Peyer's patch (tissue), 4 donors: ENCODE data around the gene ESPN.

Source experiments
- CTCF ChIP-seq, 6 experiments: fragments of 450-650 bp in 4 of 6; fragments of 200-600 bp in 2 of 6; sonication (generic) in 1 of 6; IDR thresholded peaks; one replicate each; pipeline ENCODE4 v1.5.1; 2017 to 2019; ENCODE audit warnings: antibody characterized with exemption in 6 of 6, mild to moderate bottlenecking in 3 of 6, moderate library complexity in 1 of 6
- POLR2A ChIP-seq, 2 donors: fragments of 450-650 bp; IDR thresholded peaks; one replicate each; pipeline ENCODE4 v1.5.1; 2017; ENCODE audit warnings: antibody characterized with exemption in 2 of 2, mild to moderate bottlenecking in 2 of 2, moderate library complexity in 2 of 2

- no peak for TF ChIP-seq CTCF (IDR thresholded peaks at IDR 0.05)
- TF ChIP-seq POLR2A (IDR thresholded peaks at IDR 0.05), result no peak
Observed at GRCh38 chr1:6463120-6463412, 38.5 kb downstream of the ESPN start.
